HG03520 (cell line): ENCODE data around the gene CHCHD2.
"Not testable (repeated sequence)": the region's sequence is repeated elsewhere in the genome, so short reads cannot be mapped to it uniquely, and the experiment has no call there.

ENCODE experiments used
- ATAC-seq: cut with Tn5 transposase; IDR thresholded peaks from one replicate; pipeline ENCODE4 v1.9.1; 2021; ENCODE audit warnings: mild to moderate bottlenecking, moderate library complexity; ENCODE audit not compliant: unreplicated experiment

Gene CHCHD2

GRCh38 chr7:56106108-56107073 is at the start of gene CHCHD2:
CHCHD2 (minus strand) TSS chr7:56106476; CDS start chr7:56106413, 63 bp downstream.
- peak; percentile 99 for ATAC-seq

- not testable (repeated sequence) for ATAC-seq
These were observed 24.8 kb upstream of the CHCHD2 start for GRCh38 chr7:56131062-56131461.

GRCh38 chr7:56127241-56127975 is 21.1 kb upstream of the CHCHD2 start:
- no peak for ATAC-seq

- ATAC-seq, result no peak
These were observed 19.6 kb upstream of the CHCHD2 start for GRCh38 chr7:56125831-56126230.

GRCh38 chr7:56124981-56125380 is 18.7 kb upstream of the CHCHD2 start:
- ATAC-seq, result no peak

- ATAC-seq, result no peak
These were observed 15.2 kb upstream of the CHCHD2 start for GRCh38 chr7:56121440-56121839.

GRCh38 chr7:56115852-56116538 is 9.7 kb upstream of the CHCHD2 start, which contains the start of gene NUPR2:
NUPR2 (minus strand) TSS chr7:56116417; CDS start chr7:56116314, 103 bp downstream.
- no peak for ATAC-seq

- ATAC-seq, result not testable (repeated sequence)
These were observed 6.0 kb upstream of the CHCHD2 start for GRCh38 chr7:56112244-56112643.

- ATAC-seq, result no peak
These were observed 4.3 kb upstream of the CHCHD2 start for GRCh38 chr7:56110611-56111010.

- ATAC-seq, result no peak
These were observed 1.6 kb upstream of the CHCHD2 start for GRCh38 chr7:56107954-56108258.

GRCh38 chr7:56105508-56105907 is 768 bp downstream of the CHCHD2 start:
- peak; percentile 25 for ATAC-seq

GRCh38 chr7:56104138-56104537 is 2.1 kb downstream of the CHCHD2 start:
- ATAC-seq, result not testable (repeated sequence)

GRCh38 chr7:56099653-56100052 is 6.6 kb downstream of the CHCHD2 start:
- ATAC-seq, result no peak

- not testable (repeated sequence) for ATAC-seq
These were observed 7.9 kb downstream of the CHCHD2 start for GRCh38 chr7:56098187-56099008.

GRCh38 chr7:56097700-56098099 is 8.6 kb downstream of the CHCHD2 start:
- no peak for ATAC-seq

GRCh38 chr7:56092789-56093531 is 13.3 kb downstream of the CHCHD2 start, which contains the start of gene PHKG1:
PHKG1 (minus strand) TSS chr7:56092952; CDS start chr7:56088941, 4,011 bp downstream.
- no peak for ATAC-seq

- ATAC-seq, result not testable (repeated sequence)
These were observed 13.9 kb downstream of the CHCHD2 start for GRCh38 chr7:56092388-56092787.

GRCh38 chr7:56091591-56091990 is 14.7 kb downstream of the CHCHD2 start:
- no peak for ATAC-seq

GRCh38 chr7:56087445-56087844 is 18.8 kb downstream of the CHCHD2 start:
- no peak for ATAC-seq

- no peak for ATAC-seq
These were observed 19.5 kb downstream of the CHCHD2 start for GRCh38 chr7:56086761-56087160.
